GM23338 (cell line): ENCODE data around the gene CUX1. TPM values are rescaled to one million over a fixed set of nuclear protein-coding genes. Genes with fewer than 3 reads are reported as not detected.

ENCODE experiments used
- ATAC-seq: fragments of 200-7000 bp; cut with Tn5 transposase; 3 replicates; pipeline ENCODE4 v1.9.1; 2020
- DNase-seq: peaks from one replicate; pipeline ENCODE4 v3.0.0-alpha.2; 2015; ENCODE audit warnings: low spot score
- H2AFZ ChIP-seq: fragments of 200-600 bp; sonication (generic); 2 replicates; pipeline ENCODE4 v1.8.0; 2016; ENCODE audit warnings: antibody characterized with exemption, mild to moderate bottlenecking, moderate library complexity
- H3F3A ChIP-seq: fragments of 200-600 bp; sonication (generic); replicated peaks from 2 replicates; pipeline ENCODE4 v1.8.0; 2017; ENCODE audit warnings: antibody characterized with exemption, mixed run types, low read depth
- H3K27ac ChIP-seq: fragments of 200-600 bp; sonication (generic); 2 replicates; pipeline ENCODE4 v1.6.1; 2016; ENCODE audit warnings: low read depth
- H3K27me3 ChIP-seq: fragments of 200-600 bp; sonication (generic); 2 replicates; pipeline ENCODE4 v1.8.0; 2016; ENCODE audit warnings: mild to moderate bottlenecking, mixed run types, moderate library complexity; ENCODE audit not compliant: insufficient read depth
- H3K36me3 ChIP-seq: fragments of 200-600 bp; sonication (generic); 2 replicates; pipeline ENCODE4 v1.8.0; 2016; ENCODE audit warnings: mild to moderate bottlenecking; ENCODE audit not compliant: insufficient read depth
- H3K4me1 ChIP-seq: fragments of 200-600 bp; sonication (generic); 2 replicates; pipeline ENCODE4 v1.8.0; 2016; ENCODE audit warnings: mild to moderate bottlenecking, moderate library complexity; ENCODE audit not compliant: insufficient read depth
- H3K4me2 ChIP-seq: fragments of 200-600 bp; sonication (generic); 2 replicates; pipeline ENCODE4 v1.7.1; 2017; ENCODE audit warnings: mixed run types
- H3K4me3 ChIP-seq: fragments of 200-600 bp; sonication (generic); 2 replicates; pipeline ENCODE4 v1.6.1; 2016; ENCODE audit warnings: mixed run types
- H3K79me2 ChIP-seq: fragments of 200-600 bp; sonication (generic); replicated peaks from 2 replicates; pipeline ENCODE4 v1.8.0; 2017; ENCODE audit warnings: mild to moderate bottlenecking; ENCODE audit not compliant: insufficient read depth
- H3K9me2 ChIP-seq: fragments of 200-600 bp; sonication (generic); 2 replicates; pipeline ENCODE4 v1.8.0; 2017; ENCODE audit not compliant: insufficient read depth
- H4K20me1 ChIP-seq: fragments of 200-600 bp; sonication (generic); replicated peaks from 2 replicates; pipeline ENCODE4 v1.8.0; 2017; ENCODE audit warnings: mild to moderate bottlenecking; ENCODE audit not compliant: insufficient read depth
- H3K27ac Mint-ChIP-seq: 2 replicates; pipeline ENCODE4 v1.8.0; 2020; ENCODE audit warnings: inconsistent platforms, mild to moderate bottlenecking, moderate library complexity, mixed read lengths
- H3K27me3 Mint-ChIP-seq: 3 replicates; pipeline ENCODE4 v1.8.0; 2022; ENCODE audit warnings: low read depth, mild to moderate bottlenecking, moderate library complexity, mixed read lengths, inconsistent platforms; ENCODE audit not compliant: insufficient read depth, poor library complexity
- H3K36me3 Mint-ChIP-seq: 3 replicates; pipeline ENCODE4 v1.8.0; 2021; ENCODE audit warnings: low read depth, mild to moderate bottlenecking, inconsistent platforms, moderate library complexity, mixed read lengths
- H3K4me1 Mint-ChIP-seq: 3 replicates; pipeline ENCODE4 v1.8.0; 2020; ENCODE audit warnings: mild to moderate bottlenecking, inconsistent platforms, mixed read lengths
- H3K4me3 Mint-ChIP-seq: 3 replicates; pipeline ENCODE4 v1.8.0; 2021; ENCODE audit warnings: moderate library complexity, mild to moderate bottlenecking, inconsistent platforms, mixed read lengths
- H3K9me3 Mint-ChIP-seq: 3 replicates; pipeline ENCODE4 v1.8.0; 2020; ENCODE audit warnings: moderate library complexity, mild to moderate bottlenecking, inconsistent platforms, mixed read lengths
- CREB1 ChIP-seq: fragments of 250-450 bp; sonication (Bioruptor Pico); IDR thresholded peaks from 2 replicates; pipeline ENCODE4 v1.5.0; 2020; ENCODE audit warnings: low read depth, mild to moderate bottlenecking, moderate library complexity
- CTCF ChIP-seq, 2 experiments: fragments of 200-600 bp in 1 of 2; sonication (generic) in 1 of 2; conservative IDR thresholded peaks; 2 replicates each; pipeline versions ENCODE4 v1.5.1 to v1.6.1; 2016 to 2017; ENCODE audit warnings: antibody characterized with exemption in 2 of 2, low read depth in 2 of 2, mild to moderate bottlenecking in 2 of 2, moderate library complexity in 1 of 2
- ETS1 ChIP-seq: IDR thresholded peaks from 2 replicates; pipeline ENCODE4 v1.6.1; 2016; ENCODE audit warnings: antibody characterized with exemption
- EZH2 ChIP-seq: fragments of 200-600 bp; sonication (generic); IDR thresholded peaks from one replicate; pipeline ENCODE4 v1.8.0; 2017; ENCODE audit warnings: antibody characterized with exemption, mild to moderate bottlenecking, low read depth; ENCODE audit not compliant: unreplicated experiment
- EZH2phosphoT487 ChIP-seq: fragments of 200-600 bp; sonication (generic); IDR thresholded peaks from one replicate; pipeline ENCODE4 v1.8.1; 2018; ENCODE audit warnings: antibody characterized with exemption; ENCODE audit not compliant: unreplicated experiment
- JUNB ChIP-seq: IDR thresholded peaks from one replicate; pipeline ENCODE4 v1.6.1; 2016; ENCODE audit warnings: antibody characterized with exemption; ENCODE audit not compliant: unreplicated experiment
- NANOG ChIP-seq: IDR thresholded peaks from 2 replicates; pipeline ENCODE4 v1.6.1; 2016; ENCODE audit warnings: antibody characterized with exemption, borderline replicate concordance
- POLR2AphosphoS5 ChIP-seq: IDR thresholded peaks from 2 replicates; pipeline ENCODE4 v1.6.1; 2016; ENCODE audit warnings: antibody characterized with exemption, low read depth
- STAT1 ChIP-seq: IDR thresholded peaks from one replicate; pipeline ENCODE4 v1.6.1; 2016; ENCODE audit warnings: antibody characterized with exemption; ENCODE audit not compliant: unreplicated experiment
- ZNF114 ChIP-seq: fragments of 250-450 bp; sonication (Bioruptor Pico); IDR thresholded peaks from 2 replicates; pipeline ENCODE4 v1.5.0; 2020; ENCODE audit warnings: mild to moderate bottlenecking, moderate library complexity
- ZNF331 ChIP-seq: fragments of 250-450 bp; sonication (Bioruptor Pico); IDR thresholded peaks from 2 replicates; pipeline ENCODE4 v1.5.0; 2020; ENCODE audit warnings: low read depth, mild to moderate bottlenecking, moderate library complexity
- polyA plus RNA-seq: library from polyadenylated mRNA; unstranded; fragments of >200 nt; fragmentation: Nextera tagmentation; extraction: Ambion mirVana; gene quantifications from 2 replicates; pipeline ENCODE4 v1.2.1, GENCODE V29; 2016
- total RNA-seq: library from RNA; depleted of rRNA; stranded (reverse); fragments of >200 nt; shearing (Covaris generic); gene quantifications from 2 replicates; pipeline ENCODE4 v1.2.3, GENCODE V29; 2014
- TF ChIP-seq, protein P1 (sequence below): IDR thresholded peaks from one replicate; pipeline ENCODE4 v1.6.1; 2018; ENCODE audit warnings: antibody characterized with exemption; ENCODE audit not compliant: unreplicated experiment
- TF ChIP-seq, protein P2 (sequence below): fragments of 250-450 bp; sonication (Bioruptor Pico); IDR thresholded peaks from 2 replicates; pipeline ENCODE4 v1.5.0; 2020; ENCODE audit warnings: mild to moderate bottlenecking, moderate library complexity

CUX1 gene
- total and polyA plus RNA-seq, 2 experiments from 2014 or later, result 49.9 to 64.0 TPM

- peaks cover 6% of the 10 kb centered on the region for H3K79me2 ChIP-seq
- peaks cover 5% of the 10 kb centered on the region; the same call in 1 of the 2 replicates for H3F3A ChIP-seq
- Mint-ChIP-seq H3K4me3 (no peak overlapping the region), H3K9me3 (no peaks in the 10 kb centered on the region), H3K4me1 (peaks cover 39% of the 10 kb centered on the region), H3K27me3 (peaks cover 2% of the 10 kb centered on the region), H3K36me3 (peaks cover 10% of the 10 kb centered on the region), H3K27ac (no peak overlapping the region)
- H3K27ac ChIP-seq, result peak overlapping the region; percentile 78; the same call in 1 of the 2 replicates
- H3K9me2 ChIP-seq, result no peaks in the 10 kb centered on the region
- ATAC-seq (no peak), DNase-seq (no peak)
- H4K20me1 ChIP-seq, result no peaks in the 10 kb centered on the region
- H3K36me3 ChIP-seq, result no peaks in the 10 kb centered on the region; the same call in 1 of the 2 replicates
- H3K4me1 ChIP-seq, result peaks cover 40% of the 10 kb centered on the region
- no peak overlapping the region for H3K4me3 ChIP-seq
- H3K4me2 ChIP-seq, result peak overlapping the region; percentile 26; the same call in 1 of the 2 replicates
- H3K27me3 ChIP-seq, result no peaks in the 10 kb centered on the region
- no peak for TF ChIP-seq JUNB
- TF ChIP-seq, protein P1, sequence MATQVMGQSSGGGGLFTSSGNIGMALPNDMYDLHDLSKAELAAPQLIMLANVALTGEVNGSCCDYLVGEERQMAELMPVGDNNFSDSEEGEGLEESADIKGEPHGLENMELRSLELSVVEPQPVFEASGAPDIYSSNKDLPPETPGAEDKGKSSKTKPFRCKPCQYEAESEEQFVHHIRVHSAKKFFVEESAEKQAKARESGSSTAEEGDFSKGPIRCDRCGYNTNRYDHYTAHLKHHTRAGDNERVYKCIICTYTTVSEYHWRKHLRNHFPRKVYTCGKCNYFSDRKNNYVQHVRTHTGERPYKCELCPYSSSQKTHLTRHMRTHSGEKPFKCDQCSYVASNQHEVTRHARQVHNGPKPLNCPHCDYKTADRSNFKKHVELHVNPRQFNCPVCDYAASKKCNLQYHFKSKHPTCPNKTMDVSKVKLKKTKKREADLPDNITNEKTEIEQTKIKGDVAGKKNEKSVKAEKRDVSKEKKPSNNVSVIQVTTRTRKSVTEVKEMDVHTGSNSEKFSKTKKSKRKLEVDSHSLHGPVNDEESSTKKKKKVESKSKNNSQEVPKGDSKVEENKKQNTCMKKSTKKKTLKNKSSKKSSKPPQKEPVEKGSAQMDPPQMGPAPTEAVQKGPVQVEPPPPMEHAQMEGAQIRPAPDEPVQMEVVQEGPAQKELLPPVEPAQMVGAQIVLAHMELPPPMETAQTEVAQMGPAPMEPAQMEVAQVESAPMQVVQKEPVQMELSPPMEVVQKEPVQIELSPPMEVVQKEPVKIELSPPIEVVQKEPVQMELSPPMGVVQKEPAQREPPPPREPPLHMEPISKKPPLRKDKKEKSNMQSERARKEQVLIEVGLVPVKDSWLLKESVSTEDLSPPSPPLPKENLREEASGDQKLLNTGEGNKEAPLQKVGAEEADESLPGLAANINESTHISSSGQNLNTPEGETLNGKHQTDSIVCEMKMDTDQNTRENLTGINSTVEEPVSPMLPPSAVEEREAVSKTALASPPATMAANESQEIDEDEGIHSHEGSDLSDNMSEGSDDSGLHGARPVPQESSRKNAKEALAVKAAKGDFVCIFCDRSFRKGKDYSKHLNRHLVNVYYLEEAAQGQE, result no peak
- TF ChIP-seq ZNF114 (CRISPR knock-in tag), result no peak
- no peak for TF ChIP-seq POLR2AphosphoS5
- TF ChIP-seq STAT1, result no peak
- TF ChIP-seq ETS1, result no peak
- TF ChIP-seq ZNF331 (CRISPR knock-in tag), result no peak
- TF ChIP-seq, protein P2, sequence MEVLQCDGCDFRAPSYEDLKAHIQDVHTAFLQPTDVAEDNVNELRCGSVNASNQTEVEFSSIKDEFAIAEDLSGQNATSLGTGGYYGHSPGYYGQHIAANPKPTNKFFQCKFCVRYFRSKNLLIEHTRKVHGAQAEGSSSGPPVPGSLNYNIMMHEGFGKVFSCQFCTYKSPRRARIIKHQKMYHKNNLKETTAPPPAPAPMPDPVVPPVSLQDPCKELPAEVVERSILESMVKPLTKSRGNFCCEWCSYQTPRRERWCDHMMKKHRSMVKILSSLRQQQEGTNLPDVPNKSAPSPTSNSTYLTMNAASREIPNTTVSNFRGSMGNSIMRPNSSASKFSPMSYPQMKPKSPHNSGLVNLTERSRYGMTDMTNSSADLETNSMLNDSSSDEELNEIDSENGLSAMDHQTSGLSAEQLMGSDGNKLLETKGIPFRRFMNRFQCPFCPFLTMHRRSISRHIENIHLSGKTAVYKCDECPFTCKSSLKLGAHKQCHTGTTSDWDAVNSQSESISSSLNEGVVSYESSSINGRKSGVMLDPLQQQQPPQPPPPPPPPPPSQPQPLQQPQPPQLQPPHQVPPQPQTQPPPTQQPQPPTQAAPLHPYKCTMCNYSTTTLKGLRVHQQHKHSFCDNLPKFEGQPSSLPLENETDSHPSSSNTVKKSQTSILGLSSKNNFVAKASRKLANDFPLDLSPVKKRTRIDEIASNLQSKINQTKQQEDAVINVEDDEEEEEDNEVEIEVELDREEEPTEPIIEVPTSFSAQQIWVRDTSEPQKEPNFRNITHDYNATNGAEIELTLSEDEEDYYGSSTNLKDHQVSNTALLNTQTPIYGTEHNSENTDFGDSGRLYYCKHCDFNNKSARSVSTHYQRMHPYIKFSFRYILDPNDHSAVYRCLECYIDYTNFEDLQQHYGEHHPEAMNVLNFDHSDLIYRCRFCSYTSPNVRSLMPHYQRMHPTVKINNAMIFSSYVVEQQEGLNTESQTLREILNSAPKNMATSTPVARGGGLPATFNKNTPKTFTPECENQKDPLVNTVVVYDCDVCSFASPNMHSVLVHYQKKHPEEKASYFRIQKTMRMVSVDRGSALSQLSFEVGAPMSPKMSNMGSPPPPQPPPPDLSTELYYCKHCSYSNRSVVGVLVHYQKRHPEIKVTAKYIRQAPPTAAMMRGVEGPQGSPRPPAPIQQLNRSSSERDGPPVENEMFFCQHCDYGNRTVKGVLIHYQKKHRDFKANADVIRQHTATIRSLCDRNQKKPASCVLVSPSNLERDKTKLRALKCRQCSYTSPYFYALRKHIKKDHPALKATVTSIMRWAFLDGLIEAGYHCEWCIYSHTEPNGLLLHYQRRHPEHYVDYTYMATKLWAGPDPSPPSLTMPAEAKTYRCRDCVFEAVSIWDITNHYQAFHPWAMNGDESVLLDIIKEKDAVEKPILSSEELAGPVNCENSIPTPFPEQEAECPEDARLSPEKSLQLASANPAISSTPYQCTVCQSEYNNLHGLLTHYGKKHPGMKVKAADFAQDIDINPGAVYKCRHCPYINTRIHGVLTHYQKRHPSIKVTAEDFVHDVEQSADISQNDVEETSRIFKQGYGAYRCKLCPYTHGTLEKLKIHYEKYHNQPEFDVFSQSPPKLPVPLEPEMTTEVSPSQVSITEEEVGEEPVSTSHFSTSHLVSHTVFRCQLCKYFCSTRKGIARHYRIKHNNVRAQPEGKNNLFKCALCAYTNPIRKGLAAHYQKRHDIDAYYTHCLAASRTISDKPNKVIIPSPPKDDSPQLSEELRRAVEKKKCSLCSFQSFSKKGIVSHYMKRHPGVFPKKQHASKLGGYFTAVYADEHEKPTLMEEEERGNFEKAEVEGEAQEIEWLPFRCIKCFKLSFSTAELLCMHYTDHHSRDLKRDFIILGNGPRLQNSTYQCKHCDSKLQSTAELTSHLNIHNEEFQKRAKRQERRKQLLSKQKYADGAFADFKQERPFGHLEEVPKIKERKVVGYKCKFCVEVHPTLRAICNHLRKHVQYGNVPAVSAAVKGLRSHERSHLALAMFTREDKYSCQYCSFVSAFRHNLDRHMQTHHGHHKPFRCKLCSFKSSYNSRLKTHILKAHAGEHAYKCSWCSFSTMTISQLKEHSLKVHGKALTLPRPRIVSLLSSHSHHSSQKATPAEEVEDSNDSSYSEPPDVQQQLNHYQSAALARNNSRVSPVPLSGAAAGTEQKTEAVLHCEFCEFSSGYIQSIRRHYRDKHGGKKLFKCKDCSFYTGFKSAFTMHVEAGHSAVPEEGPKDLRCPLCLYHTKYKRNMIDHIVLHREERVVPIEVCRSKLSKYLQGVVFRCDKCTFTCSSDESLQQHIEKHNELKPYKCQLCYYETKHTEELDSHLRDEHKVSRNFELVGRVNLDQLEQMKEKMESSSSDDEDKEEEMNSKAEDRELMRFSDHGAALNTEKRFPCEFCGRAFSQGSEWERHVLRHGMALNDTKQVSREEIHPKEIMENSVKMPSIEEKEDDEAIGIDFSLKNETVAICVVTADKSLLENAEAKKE (CRISPR knock-in tag), result no peak
- TF ChIP-seq EZH2phosphoT487, result no peak
- TF ChIP-seq CREB1, result no peak
- no peak for TF ChIP-seq CTCF (conservative IDR thresholded peaks at IDR 0.05; ENCODE audit: low read depth in 2 of 2)
- no peak for TF ChIP-seq NANOG
- TF ChIP-seq EZH2, result no peak
- H2AFZ ChIP-seq, result no peak overlapping the region
Measured at GRCh38 chr7:102094316-102094650, 276.9 kb downstream of the CUX1 start.
